Hindlimb muscle (tissue), 1 donor: Measurements from ENCODE around the gene TUBB. TPM values are rescaled to one million over a fixed set of nuclear protein-coding genes. Genes with fewer than 3 reads are reported as not detected.
"Not testable (repeated sequence)": the region's sequence is repeated elsewhere in the genome, so short reads cannot be mapped to it uniquely, and the experiment has no call there.

Source experiments
- DNase-seq: peaks from one replicate; pipeline ENCODE4 v3.0.0-alpha.2; 2013
- polyA plus RNA-seq: library from polyadenylated mRNA; unstranded; fragments of 120-200 nt; gene quantifications from one replicate; pipeline ENCODE4 v1.2.1, GENCODE V29; 2013; ENCODE audit not compliant: insufficient read length

TUBB gene
- polyA plus RNA-seq, 1 donor = 777 TPM

DNA sequence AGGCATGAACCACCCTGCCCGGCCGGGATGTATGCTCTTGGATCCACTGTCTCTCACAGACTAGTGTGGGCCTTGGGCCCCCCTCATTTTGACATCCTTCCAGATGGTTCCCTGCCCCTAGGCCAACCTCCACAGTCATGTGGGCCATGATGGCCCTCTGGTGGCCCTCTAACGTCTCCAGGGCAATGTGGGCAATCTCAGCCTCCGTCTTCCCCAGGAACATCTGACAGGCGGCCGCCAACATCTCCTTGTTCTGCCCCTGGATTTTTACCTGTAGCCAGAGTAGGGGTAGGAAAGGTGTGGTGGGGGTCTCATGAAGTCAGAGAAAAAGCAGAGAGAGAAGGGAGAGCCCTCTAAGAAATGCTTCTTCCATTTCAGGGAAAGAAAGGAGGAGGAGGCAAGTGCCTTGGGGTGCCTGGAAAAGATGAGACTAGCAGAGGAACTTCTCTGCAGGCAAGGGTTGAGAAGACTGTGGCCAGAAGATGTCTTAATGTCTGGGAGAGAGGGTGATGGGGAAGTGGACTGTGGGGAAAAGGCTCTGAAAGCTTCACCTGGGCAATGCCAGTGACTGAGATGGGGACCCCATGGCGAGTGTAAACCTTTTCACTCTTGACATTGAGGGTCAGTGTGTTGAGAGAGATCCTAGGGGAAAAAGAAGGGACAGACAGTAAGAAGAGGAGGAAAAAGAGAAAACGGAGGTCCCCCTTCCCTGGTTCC, 21.1 kb downstream of the TUBB start:
- DNase-seq = no peak

DNA sequence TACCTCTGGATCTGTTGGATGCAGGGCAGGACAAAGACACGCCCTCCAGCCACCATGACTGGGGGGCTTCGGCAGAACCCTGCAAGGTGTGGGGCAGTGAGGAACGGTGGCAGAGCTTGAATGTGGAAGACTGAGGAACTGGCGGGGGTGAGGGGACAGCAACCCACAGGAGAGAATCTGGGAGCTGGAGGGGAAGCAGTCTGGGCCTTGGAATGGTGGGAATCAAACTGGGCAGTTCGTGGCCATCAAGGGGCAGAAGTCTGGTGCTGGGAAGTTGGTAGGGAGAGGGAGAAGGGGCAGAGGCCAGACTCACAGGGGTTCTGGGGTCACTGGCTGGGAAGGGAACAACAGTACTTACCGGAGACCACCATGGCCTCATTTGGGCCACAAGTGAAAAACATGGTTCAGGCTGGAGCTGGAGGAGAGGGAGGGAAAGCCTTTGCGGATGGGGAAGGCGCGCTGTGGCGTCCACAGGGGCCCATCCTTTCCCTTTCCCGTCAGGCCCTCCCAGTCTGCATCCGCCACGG, 21.7 kb downstream of the TUBB start:
- no peak for DNase-seq

DNA sequence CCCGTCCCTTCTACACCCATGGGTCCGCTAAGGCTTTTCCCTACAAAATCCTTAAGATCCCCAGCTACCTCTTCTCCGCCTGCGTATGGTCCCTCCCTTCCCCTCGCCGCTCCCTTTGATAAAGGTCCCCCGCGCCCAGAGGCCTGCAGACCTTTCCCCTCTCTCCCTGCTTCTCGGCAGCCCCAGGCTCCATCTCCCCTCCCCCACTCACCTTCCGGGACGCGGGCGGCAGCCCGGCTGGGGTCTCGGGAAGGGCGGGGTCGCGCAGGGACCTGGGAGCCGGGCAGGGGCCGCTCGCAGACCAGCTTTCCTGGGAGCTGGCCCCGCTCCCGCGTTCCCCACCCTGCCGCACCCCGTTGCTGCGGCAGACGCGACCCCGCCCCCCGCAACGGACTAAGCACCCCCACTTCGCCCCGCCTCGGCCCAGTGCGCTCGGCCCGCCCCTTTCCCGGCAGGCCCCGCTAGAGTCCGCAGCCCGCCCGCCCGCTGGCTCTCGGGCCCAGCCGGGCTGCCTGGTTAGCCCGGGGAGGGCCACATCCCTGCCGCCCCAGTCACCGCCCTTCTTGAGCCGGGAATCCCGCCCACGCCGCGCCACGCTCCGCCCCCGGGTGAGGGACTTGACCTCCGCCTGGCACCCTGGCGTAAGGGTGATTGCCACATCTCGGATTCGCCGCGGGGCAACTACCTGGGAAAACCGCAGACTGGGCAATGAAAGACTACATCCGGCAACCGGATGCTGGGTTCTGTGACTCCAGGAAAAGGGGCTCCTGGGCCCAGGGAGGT, 22.4 kb downstream of the TUBB start, which contains the start of gene FLOT1:
FLOT1 (minus strand) TSS at position 372 of the 783 bp plus-strand sequence. CDS start 498 bp downstream, outside the sequence.
- peak; percentile 90 for DNase-seq

DNA sequence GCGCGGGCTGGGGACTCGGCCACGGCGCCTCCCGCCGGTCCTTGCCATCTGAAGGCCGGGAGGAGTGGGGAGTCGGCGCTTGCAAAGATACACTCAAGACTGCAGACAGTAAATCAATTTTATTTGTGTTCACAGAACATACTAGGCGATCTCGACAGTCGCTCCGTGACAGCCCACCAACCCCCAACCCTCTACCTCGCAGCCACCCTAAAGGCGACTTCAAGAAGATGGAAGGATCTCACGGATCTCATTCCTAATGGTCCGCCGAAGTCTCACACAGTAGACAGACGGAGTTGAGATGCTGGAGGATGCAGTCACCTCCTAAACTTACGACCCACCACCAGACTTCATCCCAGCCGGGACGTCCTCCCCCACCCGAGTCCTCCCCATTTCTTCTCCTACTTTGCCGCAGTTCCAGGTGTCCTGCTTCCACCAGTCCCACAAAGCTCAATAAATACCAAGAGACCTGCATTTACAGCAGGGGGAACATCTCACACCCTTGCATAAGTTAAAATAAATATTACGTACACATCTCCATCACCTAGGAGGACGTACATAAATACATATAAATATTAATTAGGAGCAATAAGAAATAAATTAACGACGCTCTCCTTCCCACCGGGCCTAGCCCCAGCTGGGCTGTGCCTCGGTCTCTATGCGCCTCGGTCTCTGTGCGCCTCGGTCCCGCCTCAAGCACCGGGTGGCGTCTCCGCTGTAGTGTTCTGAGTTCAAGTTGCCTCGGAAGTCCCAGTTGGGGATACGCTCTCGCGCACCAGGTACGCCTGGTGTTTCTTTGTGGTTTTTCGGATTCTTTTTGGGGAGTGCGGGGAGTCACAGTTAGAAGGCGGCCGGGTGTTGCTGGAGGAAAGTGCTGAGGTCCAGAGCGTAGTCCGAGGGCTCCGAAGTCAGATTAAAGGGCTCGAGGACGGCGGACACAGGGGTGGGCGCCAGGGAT, 23.2 kb downstream of the TUBB start:
- DNase-seq = peak; percentile 42

DNA sequence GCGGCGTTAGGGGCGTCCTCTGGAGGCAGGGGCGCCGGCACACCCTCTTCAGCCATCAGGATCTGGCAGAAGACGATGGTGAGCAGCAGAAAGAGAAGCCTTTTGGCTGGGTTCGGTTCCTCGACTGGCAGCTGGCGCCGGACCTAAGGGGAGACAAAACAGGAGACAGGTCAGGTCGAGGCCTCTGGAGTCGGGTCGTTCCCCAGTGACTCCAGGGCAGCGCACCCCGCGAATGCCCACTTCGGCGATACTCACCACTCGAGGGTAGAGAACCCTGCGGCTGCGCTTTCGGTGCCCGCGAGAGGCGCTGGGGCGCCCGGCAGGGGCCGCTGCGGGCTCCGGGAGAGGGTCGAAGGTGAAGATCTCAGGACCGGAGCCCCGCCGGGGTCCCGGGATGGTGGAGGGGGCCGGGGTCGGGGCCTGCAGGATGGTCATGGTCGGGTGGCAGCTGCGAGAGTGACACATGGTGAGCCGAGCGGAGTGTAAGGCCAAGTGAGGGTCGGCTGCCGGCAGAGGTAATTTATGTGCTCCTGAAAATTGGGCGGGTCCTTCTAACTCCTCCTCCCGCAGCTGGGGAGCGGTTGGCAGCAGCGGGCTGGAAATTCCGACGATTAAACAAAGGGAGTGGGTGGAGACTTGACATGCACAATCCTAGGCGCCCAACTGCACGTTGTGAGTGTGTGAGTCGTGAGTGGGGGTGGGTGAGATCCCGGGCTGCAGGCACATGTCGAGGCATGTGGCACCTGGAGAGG, 24.1 kb downstream of the TUBB start, which contains the start of gene IER3:
IER3 (minus strand) TSS at position 494 of the 752 bp plus-strand sequence; CDS start at position 465, 29 bp downstream.
- peak; percentile 81 for DNase-seq

DNA sequence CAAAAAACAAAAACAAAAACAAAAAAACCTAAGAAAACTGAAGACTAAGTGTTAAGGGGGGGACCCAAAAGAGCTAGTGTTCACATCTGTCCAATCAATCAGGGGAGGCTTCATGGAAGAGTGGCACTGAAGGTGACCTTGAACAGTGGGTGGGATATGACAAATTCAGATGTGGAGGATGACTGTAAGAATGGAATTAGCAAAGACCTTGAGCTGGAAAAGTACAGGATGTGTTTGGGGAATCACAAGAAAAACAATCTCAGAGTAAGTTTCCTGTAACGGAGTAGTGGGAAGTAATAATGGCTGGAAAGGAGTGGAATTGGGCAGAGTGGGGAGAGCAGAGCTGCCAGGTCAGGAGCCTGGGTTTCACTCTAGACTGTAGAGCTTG, 27.1 kb downstream of the TUBB start:
- no peak for DNase-seq

DNA sequence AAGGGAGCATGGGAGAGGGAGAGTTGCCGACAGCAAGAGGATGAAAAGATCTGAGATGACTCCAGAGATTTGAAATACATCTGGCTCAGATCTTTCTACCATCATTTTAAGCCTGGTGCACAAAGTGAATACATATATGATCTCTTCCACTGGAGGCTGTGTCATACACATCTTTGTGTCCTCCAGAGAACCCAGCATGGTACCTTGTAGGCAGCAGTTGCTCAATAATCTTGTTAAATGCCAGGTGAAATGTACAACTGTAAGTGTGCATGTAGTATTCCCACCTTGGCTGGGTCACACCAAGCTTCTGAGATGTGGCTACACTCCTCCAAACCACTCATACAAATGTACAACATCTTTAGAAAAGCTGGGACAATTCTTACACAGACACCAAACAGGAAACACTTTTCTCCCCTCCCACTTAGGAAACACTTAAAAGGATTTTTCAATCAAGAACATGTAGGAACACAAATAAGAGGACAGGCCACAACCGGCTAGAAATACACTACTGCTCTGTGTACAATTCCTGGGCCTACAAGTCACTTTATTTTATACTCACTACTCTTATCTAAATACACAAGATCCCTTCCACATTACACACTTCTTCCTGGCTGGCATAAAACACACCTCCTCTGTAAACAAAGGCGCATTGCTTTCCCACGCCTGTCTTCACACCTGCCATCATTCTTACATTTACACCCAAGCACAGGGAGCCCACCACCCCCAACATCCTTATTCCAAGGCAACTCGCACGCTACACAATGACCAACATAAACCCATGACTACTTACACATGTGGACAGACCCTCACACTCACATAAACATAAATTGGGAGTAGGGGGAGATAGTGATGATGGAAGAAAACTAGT, 28.0 kb downstream of the TUBB start:
- no peak for DNase-seq

DNA sequence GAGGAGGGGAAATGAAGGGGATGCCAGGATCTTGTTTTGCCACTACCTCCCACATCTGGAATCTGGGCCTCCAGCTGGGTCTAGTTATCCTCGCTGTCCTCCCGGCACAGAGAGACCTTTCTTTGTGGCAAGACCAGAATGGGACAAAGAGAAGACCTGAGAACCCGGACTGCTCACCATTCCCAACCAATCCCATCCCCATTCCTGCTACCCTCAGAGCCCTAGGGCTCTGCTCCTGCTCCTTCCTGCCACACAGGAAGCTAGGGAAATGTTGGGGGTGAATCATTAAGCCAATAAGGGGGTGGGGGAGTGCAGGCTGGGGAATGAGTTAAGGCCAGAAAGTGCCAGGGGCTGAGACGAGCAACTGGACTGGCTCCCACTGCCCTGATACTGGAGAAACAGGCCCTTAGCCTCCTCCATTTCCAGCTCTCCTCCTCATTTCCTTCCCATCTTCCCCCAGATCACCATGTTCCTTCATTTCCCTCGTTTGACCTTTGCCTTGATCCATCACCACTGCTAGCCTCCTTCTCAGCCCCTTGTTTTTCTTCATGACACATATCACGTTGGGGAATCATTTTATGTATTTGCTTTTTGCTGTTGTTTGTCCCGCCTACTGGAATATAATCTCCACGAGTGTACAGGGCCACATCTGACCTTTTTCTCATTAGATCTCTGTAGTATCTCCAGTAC, 28.8 kb downstream of the TUBB start:
- DNase-seq = no peak

DNA sequence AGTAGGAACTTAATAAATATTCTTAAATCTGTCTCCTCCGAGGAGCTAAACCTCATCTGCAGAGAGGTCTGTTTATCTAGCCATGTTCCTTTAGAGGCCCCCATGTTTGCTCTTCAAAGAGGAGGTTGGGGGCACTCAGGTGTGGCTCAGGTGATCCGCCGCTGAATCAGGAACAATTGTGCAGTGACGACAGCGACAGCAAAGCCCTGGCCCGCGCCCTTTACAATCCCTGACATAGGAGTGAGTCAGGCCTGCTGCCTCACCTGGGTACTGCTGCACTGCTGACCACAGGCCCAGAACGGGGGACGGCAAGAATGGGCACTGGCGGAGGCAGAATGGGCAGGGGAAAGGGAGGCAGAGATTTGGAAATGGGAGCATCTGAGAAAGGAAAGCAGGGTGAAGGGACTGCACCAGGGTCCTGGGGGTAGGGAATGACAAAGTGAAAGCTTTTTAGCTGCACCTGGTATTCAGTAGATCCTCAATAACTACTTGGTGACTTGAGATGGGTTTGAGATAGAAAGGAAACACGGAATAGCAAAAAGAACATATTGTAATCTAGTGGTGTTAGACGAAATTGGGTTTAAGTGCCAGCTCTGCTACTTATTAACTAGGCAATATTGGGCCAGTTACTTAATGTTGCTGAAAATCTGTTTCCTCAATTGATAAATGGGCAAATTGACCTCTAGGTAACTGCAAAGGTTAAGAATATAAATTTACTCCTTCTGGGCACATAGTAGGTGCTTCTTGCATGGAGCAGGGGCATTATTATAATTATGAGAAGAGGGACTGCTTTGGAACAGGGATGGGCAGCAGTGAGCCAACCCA, 29.6 kb downstream of the TUBB start:
- no peak for DNase-seq

DNA sequence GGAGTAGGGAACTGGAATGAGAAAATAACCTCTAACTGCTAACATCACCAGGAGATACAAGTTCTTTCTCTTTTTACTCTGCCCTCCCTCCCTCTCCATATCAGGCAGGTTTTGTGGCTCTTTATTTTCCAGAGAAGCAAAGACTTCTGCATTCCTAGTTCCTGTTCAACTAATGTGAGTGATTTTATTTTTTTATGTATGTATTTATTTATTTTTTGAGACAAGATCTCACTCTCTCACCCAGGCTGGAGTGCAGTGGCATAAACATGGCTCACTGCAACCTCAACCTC, 30.2 kb downstream of the TUBB start:
- no peak for DNase-seq

DNA sequence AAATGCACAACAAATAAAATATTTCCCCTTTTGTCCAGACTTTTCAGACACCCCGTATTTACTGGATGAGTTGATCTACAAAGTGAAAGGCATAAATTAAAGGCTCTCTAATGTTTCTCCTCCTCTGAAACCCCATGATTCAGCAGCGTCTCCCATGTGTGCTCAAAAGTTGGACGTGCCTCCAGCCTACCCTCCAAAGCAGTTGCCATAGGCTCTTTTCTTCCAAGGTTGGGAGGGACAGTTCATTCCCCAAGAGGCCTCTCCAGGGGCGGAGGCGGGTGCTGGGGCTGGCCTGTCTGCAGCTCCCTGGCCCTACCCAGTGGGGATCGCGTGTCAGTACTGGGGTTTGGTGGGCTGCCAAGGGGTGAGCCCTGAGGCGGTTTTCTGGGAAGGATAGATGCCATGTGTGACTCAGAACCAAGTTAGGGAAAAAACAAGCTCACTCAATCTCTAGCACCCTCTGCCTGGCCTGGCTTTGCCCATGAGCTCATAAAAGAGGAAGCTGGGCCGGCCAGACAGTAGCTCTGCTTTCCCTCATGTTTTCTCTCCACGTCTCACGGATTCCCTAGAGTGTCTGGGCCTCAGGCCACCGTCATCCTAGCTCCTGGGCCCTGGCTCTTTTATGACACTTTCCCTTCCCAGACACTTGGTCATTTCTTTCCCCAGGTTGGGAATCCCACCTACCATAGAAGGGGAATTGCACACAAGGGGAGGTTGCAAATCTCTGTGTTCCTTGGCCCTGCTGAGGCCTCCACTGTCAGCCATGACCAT, 32.2 kb downstream of the TUBB start:
- peak; percentile 61 for DNase-seq

DNA sequence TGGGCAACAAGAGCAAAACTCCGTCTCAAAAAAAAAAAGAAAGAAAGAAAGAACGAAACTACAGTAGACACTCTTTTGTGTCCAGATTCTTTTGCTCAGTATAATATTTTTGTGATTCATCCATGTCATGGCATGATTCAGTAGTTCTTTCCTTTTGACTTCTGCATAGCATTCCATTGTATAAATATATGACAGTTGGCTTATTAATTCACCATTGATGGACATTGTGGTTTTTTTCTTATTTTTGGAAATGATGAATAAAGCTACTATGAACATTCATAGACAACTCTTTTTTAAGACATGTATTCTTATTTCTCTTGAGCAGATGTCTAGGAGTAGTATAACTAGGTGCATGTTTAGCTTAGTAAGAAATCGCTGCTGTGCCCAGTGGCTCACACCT, 34.5 kb downstream of the TUBB start:
- DNase-seq = no peak

DNA sequence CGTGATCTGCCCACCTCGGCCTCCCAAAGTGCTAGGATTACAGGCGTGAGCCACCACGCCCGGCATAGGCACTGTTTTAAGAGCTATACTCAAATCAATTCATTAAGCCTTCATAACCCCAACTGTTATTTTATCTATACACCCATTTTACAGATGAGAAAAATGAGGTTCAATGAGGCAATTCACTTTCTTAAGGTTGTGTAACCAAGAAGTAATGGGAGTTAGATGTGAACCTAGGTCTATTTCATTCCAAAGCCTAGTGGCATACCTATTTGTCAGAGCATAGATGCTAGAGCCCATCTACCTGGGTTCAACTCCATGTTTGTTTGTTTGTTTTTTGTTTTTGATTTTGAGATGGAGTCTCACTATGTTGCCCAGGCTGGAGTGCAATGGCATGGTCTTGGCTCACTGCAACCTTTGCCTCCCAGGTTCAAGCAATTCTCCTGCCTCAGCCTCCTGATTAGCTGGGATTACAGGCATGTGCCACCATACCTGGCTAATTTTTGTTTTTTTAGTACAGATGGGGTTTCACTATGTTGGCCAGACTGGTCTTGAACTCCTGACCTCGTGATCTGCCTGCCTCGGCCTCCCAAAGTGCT, 36.4 kb downstream of the TUBB start:
- DNase-seq = not testable (repeated sequence)

DNA sequence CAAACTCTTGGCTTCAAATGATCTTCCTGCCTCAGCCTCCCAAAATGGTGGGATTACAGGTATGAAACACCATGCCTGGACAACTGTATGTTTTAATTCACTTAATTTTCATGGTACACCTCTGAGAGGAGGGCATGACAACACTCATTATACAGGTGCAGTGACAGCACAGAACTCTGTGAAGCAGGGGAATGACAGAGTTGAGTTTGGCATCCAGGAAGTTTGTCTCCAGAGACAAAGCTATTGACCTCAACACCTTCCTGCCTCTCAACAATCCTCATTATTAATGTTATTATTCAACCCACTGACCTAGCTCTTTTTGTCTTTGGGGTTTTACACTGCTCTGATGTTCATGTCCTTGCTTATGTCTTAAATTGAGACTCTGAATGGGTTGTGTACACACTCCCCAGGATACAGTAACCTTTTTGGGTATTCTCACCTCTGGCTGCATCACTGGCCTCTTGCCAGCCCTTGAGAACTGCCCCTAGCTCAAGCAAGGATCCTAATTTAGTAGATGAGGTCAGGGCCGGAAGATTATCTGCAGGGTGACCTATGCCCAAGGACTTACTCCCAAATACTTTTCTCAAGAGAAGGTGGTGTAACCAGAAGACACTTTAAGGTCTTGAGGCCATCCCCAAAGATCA, 37.2 kb downstream of the TUBB start:
- no peak for DNase-seq

DNA sequence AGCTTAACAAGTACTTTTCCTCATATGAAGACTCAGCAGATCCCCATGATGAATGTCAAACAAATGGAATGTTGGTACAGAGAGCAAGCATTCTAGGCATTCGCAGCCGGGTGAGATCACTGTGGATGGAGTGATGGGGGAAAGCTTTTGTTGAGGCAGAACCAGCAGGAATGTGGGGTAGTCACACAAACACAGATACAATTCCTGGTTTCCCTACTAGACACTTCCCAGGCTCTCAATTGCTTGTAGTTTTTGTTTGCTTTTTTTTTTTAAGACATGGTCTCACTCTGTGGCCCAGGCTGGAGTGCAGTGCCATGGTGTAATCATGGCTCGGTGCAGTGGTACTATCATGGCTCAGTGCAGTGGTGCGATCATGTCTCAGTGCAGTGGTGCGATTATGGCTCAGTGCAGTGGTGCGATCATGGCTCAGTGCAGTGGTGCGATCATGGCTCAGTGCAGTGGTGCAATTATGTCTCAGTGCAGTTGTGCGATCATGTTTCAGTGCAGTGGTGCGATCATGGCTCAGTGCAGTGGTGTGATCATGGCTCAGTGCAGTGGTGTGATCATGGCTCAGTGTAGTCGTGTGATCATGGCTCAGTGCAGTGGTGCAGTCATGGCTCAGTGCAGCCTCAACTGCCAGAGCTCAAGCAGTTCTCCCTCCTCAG, 39.6 kb downstream of the TUBB start:
- DNase-seq = no peak

DNA sequence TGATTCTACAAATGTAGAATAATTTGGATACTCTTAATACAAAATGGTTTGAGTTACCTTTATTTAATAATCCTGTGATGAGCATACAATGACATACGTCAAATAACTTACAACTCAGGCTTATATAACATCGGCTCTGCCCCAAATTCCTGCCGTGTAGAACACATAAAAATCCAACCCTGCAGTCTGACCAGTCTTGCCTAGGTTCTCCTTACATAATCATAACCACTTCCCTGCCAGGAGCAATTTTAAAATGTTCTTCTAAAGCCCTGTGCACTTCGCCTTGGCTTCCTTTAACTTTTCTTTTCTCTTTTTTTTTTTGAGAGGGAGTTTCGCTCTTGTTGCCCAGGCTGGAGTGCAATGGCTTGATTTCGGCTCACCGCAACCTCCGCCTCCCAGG, 40.4 kb downstream of the TUBB start:
- DNase-seq = no peak
